G401 (cell line): ENCODE results near the gene CSTPP1. TPM values are rescaled to one million over a fixed set of nuclear protein-coding genes. Genes with fewer than 3 reads are reported as not detected.
A peak's percentile ranks its signal among the peaks of the same experiment; 100 is the strongest.
"Not testable (repeated sequence)": the region's sequence is repeated elsewhere in the genome, so short reads cannot be mapped to it uniquely, and the experiment has no call there.

ENCODE experiments used
- DNase-seq: peaks from one replicate; pipeline ENCODE4 v3.0.0-alpha.2; 2015; ENCODE audit warnings: low spot score
- in situ Hi-C: cut with HindIII; loops from 2 replicates; pipeline ENCODE4 v1.10.0; 2016; ENCODE audit warnings: low sequenced_read_pairs, mixed read lengths
- total RNA-seq: library from RNA; depleted of rRNA; stranded (reverse); fragments of >200 nt; shearing (Covaris generic); gene quantifications from 2 replicates; pipeline ENCODE4 v1.2.3, GENCODE V29; 2014

CSTPP1 gene
- total RNA-seq, 1 experiment from 2014 or later, result 19.3 TPM

DNA sequence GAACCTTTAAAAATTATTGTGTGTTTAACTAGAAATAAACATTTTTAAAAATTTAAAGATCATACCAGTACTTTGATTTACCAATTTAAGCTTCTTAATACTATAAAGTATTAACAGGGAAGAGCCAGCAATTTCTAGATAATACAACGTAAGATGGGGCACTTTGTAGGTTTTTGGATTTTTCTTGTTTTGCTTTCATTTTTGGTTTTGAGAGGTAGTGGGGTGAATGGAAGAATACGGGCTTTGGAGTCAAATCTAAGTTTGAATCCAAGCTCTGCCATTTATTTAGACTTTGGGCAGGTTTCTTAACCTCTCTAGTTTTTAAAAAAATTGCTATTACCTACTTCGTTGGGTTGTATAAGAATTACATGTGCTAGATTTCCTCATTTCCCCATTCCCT is 44.9 kb downstream of the CSTPP1 start:
- in situ Hi-C loops, result no loop called here
- DNase-seq, result no peak

- in situ Hi-C loops, result no loop called here
- no peak for DNase-seq
Observed at GRCh38 chr11:46982797-46983452, 46.4 kb downstream of the CSTPP1 start.

GRCh38 chr11:46983598-46983997 is 47.0 kb downstream of the CSTPP1 start:
- in situ Hi-C loops, result no loop called here
- DNase-seq, result no peak

GRCh38 chr11:46984548-46984947 is 48.0 kb downstream of the CSTPP1 start:
- no peak for DNase-seq
- in situ Hi-C loops, result no loop called here

GRCh38 chr11:46984987-46985386 is 48.4 kb downstream of the CSTPP1 start:
- DNase-seq, result no peak
- in situ Hi-C loops, result no loop called here

DNA sequence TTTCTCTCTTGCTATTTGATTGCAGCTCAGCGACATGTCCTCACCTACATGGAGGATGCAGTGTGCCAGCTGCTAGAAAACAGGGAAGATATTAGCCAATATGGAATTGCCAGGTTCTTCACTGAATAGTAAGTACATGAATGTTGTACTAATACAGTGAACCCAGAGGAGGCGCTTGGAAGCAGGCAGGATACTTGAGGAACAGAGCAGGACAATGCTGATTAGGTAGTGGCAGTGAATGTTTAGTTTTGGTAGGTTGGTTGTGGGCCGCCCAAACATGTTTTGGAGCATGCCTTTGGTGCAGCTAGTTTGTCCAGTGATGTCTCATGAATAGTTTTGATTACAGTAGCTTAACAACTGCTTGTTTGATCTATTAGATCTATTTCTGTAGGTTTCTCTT is 50.6 kb downstream of the CSTPP1 start:
- in situ Hi-C loops, result no loop called here
- DNase-seq, result no peak

DNA sequence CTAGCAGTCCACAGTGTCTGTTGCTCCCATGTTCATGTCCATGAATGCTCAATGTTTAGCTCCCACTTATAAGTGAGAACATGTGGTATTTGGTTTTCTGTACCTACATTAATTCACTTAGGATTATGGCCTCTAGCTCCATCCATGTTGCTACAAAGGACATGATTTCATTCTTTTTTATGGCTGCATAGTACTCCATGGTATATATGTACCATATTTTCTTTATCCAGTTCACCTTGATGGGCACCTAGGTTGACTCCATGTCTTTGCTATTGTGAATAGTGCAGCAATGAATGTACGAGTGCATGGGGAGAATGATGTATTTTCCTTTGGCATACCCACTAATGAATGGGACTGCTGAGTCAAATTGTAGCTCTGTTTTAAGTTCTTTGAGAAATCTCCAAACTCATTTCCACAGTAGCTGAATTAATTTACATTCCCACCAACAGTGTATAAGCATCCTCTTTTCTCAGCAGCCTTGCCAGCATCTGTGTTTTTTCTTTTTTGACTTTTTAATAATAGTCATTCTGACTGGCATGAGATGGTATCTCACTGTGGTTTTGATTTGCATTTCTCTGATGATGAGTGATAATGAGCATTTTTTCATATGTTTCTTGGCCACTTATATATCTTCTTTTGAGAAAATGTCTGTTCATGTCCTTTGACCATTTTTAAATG is 53.4 kb downstream of the CSTPP1 start:
- DNase-seq, in situ Hi-C loops: not testable (repeated sequence)

DNA sequence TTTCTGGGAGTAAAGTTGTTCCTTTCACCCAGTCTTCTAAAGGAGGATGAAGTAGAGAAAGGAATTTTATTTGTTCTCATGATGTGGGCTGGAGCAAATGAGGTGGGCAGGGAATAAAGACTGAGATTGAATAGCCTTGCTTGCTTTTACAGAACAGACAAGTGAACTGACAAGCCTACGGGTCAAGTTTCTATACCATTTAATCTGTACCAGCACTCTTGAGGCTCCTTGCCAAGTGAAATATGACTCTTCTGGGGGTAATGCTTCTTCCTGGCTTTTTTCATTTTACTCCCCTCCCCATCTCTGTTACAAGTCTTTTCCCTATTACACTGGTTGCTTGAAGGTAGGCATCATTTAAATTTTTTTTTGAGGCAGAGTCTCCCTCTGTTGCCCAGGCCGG is 54.8 kb downstream of the CSTPP1 start:
- DNase-seq, result no peak
- in situ Hi-C loops, result no loop called here

- in situ Hi-C loops, DNase-seq: not testable (repeated sequence)
Observed at GRCh38 chr11:46992386-46992785, 55.8 kb downstream of the CSTPP1 start.

DNA sequence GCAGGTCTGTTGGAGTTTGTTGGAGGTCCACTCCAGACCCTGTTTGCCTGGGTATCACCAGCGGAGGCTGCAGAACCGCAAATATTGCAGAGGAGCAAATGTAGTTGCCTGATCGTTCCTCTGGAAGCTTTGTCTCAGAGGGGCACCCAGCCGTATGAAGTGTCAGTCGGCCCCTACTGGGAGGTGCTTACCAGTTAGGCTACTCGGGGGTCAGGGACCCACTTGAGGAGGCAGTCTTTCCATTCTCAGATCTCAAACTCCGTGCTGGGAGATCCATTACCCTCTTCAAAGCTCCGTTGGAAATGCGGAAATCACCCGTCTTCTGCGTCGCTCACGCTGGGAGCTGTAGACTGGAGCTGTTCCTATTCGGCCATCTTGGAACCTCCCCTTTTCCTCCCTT is 61.2 kb downstream of the CSTPP1 start:
- in situ Hi-C loops, result not testable (repeated sequence)

DNA sequence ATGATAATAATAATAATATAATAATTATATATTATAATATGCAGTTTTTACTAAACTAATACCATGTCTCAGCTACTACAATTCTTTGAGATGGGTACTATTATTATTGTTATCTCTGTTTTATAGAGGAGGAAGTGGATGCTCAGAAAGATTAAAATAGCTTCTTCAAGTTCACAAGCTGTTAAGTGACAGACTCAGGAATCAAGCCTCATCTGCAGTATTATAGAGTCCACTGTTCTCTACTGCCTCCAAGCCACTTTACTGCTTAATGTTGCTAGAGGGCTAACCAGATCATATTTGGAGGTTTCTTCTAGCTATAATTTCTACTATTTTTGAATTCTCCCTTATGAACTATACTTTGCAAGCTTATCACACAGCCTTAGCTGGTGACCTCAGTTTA is 62.7 kb downstream of the CSTPP1 start:
- in situ Hi-C loops, result no loop called here
- no peak for DNase-seq

More for the DNA sequence above, 61.2 kb downstream of the CSTPP1 start:
- not testable (repeated sequence) for DNase-seq

DNA sequence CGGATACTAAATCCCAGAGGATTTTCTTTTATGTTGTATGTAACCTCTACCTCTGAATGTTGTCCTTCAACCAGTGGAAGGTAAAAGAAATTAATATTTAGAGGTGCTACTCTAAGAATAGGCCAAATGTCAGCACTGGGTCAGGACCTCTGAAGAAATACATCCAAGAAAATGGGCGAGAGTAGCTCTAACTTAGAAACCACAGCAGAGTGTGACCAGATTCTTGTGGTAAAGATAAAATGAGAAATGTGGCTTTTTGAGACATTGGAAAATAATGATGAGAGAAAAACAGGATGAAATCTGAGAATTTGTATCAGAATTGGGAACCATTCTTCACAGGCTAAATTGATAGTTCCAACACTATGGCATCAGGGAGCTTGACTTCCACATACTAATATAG is 63.5 kb downstream of the CSTPP1 start:
- in situ Hi-C loops, result no loop called here
- no peak for DNase-seq

GRCh38 chr11:47001781-47002181 is 65.2 kb downstream of the CSTPP1 start:
- no peak for DNase-seq
- in situ Hi-C loops, result no loop called here

- in situ Hi-C loops, result no loop called here
- DNase-seq, result no peak
Observed at GRCh38 chr11:47002390-47002789, 65.8 kb downstream of the CSTPP1 start.

DNA sequence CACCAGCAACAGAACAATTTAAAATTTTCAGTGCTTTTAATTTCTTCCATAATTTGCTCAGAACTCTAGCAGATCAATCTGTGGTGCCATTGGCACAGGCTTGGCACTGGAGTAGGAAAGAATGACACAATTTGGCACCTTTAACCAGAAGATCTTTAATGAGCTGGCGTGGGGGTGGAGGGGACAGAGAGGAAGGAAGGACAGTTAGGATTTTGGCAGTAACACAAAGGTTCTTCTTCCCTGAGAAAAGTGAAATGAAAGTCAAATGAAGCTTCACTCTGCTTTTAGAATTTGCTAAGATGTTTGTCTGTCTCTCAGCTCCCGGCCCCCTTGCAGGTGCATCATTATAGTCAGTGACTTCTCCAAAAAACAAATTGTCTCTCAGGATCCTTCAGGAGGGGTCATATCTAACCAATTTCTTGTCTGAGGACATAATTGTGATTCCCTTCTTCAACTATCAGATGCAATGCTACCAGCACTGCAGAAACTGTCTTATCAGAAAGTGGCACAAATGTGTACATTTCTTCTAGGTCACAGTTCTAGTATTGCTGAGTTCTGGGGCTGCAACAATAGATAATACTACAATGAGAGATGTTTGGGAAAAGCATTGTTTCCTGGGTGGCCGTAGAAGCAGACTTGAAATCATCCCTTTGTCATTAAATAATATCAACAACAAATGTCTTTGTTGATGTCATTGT is 66.8 kb downstream of the CSTPP1 start:
- in situ Hi-C loops, result no loop called here
- DNase-seq, result peak; percentile 12

DNA sequence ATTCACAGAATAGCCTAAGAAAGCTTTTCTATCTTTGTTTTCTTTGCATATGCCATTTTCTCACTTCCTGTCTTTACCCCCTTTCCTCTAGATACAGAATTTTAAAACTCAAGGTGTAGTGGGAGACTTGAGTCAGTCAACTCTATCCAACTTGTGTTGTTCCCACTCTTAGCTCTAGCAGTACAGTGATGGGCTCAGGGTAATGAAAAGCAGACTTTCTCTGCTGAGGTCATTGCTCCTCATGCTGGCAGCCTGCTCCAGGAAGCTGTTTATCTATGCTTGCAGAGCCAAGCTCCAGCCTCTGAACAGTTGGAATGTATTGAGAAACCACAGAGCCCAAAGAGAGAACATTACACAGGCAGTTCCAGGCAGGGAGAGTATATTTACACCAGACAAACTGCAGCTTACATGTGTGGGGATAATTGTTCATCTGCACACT is 68.1 kb downstream of the CSTPP1 start:
- DNase-seq, result peak; percentile 94
- in situ Hi-C loops, result no loop called here

- in situ Hi-C loops, result no loop called here
- DNase-seq, result no peak
Observed at GRCh38 chr11:47005441-47005840, 68.9 kb downstream of the CSTPP1 start.

GRCh38 chr11:47007579-47007978 is 71.0 kb downstream of the CSTPP1 start:
- in situ Hi-C loops, result no loop called here
- no peak for DNase-seq

GRCh38 chr11:47010179-47010578 is 73.6 kb downstream of the CSTPP1 start:
- no peak for DNase-seq
- in situ Hi-C loops, result no loop called here

DNA sequence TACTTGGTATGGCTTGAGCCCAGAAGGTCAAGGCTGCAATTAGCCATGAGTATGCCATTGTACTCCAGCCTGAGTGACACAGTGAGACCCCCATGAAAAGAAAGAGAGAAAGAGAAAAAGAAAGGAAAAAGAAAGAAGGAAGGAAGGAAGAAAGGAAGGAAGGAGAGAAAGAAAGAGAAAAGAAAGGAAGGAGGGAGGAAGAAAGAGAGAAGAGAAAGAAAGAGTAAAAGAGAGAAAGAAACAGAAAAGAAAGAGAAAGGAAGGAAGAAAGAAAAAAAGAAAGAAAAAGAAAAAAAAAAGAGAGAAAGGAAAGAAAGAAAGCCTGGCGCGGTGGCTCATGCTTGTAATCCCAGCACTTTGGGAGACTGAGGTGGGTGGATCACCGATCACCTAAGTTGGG is 77.5 kb downstream of the CSTPP1 start:
- in situ Hi-C loops, result no loop called here
- DNase-seq, result no peak
